DLD1 (cell line): ENCODE results near the gene METTL1.
"Not testable (repeated sequence)": the region's sequence is repeated elsewhere in the genome, so short reads cannot be mapped to it uniquely, and the experiment has no call there.

Experiments
- in situ Hi-C: cut with HindIII; loops from 2 replicates; pipeline ENCODE4 v1.10.0; 2017; ENCODE audit warnings: low sequenced_read_pairs

METTL1 gene

GRCh38 chr12:57726151-57726883 is 45.6 kb downstream of the METTL1 start:
- in situ Hi-C loops, result no loop called here

GRCh38 chr12:57725851-57726150 is 46.1 kb downstream of the METTL1 start:
- in situ Hi-C loops, result no loop called here

- in situ Hi-C loops, result no loop called here
Measured at GRCh38 chr12:57724936-57725740, 46.8 kb downstream of the METTL1 start.

- in situ Hi-C loops, result no loop called here
Measured at GRCh38 chr12:57724003-57724935, 47.6 kb downstream of the METTL1 start.

GRCh38 chr12:57723630-57723962 is 48.3 kb downstream of the METTL1 start:
- in situ Hi-C loops, result no loop called here

GRCh38 chr12:57722716-57723629 is 48.9 kb downstream of the METTL1 start:
- in situ Hi-C loops, result no loop called here

GRCh38 chr12:57721846-57722608 is 49.9 kb downstream of the METTL1 start:
- in situ Hi-C loops, result not testable (repeated sequence)

GRCh38 chr12:57720606-57721595 is 51.0 kb downstream of the METTL1 start:
- in situ Hi-C loops, result no loop called here

GRCh38 chr12:57719777-57720605 is 51.9 kb downstream of the METTL1 start:
- in situ Hi-C loops, result no loop called here

GRCh38 chr12:57718641-57719528 is 53.0 kb downstream of the METTL1 start:
- in situ Hi-C loops, result no loop called here
